Fibroblast of upper back skin (primary cell): ENCODE data around the gene GNG2.
A peak's percentile ranks its signal among the peaks of the same experiment; 100 is the strongest.

Source experiments
- DNase-seq: peaks from one replicate; pipeline ENCODE4 v3.0.0-alpha.2; 2013

Gene GNG2

DNA sequence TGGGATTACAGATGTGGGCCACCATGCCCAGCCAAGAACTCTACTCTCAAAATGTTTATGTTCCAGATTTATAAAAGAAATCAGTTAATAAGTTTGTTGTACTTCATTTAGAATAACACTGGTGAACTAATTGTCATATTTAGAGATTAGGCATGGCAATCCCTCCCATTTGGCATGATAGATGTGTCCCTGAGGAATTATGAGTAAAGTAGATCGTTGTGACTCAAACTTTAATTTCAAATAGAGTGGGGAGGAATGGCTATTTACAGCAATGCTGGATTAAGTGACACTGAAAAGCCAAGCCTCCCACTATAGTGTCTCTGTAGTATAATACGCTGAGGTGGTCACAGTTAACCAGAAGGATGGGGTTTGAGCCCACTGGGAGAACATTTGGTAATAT is 89.6 kb downstream of the GNG2 start:
- no peak for DNase-seq

DNA sequence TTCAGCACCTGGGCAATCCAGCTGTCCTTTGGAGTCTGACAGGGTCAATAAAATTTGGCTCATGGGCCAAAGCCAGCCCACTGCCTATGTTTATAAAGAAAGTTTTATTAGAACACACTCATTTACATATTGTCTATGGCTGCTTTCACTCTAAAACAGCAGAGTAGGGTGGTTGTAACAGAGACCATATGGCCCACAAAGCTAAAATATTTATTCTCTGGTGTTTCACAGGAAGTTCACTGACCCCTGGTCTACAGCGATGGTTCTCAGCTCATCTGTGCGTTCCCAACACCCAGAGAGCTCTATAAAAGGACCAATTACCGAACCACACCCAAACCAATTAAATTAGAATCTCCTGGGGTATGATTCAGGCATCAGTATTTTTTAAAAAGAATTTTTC is 91.2 kb downstream of the GNG2 start:
- no peak for DNase-seq

DNA sequence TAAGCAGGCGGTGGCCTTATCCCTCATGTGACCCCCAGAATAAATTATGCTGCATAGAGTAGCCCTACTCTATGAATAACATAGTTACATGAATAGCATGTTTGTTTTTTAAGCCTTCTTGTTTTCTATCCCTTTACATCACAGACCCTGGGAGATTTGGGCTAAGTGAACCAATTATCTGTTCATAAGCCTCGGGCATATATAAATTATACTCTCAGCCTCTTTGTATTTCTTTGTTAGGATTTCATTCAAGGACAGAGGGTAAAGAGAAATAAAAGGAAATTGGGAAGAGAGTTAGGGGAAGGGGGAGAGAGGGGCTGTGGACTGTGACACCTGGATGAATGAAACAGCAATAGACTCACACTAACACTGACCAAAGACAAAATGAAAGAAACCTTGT is 93.6 kb downstream of the GNG2 start:
- DNase-seq: no peak

DNA sequence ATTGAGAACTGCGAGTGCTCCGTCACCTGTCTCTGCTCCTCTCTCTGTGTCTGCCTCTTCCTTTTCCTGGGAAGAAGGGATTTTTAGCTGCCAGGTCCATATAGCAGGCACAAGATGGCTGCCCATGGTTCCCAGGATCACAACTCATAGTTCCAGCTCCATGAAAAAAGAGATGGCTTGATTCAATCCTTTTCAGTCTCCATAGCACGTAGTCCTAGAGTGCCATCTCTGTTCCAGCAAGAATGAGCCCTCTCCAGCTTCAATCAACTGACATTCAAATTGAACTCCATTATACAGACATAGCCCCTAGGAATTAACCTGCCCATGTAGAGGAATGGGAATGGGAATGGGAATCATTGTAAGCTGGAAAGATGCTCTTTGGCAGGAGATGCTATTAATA is 94.2 kb downstream of the GNG2 start:
- DNase-seq: no peak

DNA sequence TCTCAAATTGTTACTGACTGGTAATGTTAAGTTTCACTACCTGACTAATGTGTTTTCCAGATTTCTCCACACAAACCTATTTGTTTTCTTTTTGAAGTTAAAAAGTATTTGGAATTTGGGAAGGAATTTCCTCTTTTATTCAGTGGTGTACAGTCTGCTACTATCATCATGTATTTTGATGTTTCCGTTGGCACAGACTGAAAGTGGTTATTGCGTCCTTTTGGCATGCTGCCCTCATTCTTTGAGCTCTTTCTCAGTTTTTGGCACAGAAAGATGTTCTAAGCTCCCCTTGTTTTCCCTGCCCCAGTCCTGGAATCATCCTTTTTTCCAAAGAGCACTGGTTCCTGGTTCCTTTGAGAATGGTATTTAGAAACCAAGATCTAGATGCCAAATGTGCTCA is 97.5 kb downstream of the GNG2 start:
- DNase-seq: peak; percentile 45

DNA sequence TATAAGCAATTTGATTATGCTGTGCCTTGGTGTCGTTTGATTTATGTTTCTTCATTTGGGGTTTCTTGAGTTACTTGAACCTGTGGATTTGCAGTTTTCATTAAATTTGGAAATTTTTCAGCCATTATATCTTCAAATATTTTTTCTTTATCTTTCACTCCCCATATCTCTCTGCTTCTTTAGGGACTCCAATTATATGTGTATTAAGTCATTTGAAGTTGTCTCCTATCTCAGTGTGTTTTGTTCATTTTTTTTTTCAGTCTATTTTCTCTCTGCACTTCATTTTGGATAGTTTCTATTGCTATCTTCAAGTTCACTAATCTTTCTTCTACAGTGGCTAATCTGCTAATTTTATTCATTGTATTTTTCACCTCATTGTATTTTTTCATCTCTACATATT is 99.5 kb downstream of the GNG2 start:
- DNase-seq: no peak

DNA sequence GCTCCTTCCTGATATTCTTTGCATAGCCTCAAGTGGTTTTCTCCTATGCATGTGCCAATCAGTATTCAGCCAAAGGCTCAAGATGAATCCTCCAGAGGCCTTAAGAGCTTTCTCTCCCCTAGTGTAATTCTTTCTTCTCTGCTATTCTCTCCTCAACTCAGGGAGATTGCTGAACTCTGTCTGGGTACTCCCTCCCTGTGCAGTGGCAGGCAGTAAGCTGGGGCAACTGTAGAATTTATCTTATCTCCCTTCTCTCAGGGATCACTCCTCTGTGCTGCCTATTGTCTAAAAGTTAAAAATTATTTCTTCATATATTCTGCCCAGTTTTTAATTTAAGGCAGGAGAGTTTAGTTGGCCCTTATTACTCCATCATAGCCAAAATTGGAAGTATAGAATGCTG is 100.5 kb downstream of the GNG2 start:
- DNase-seq: no peak

DNA sequence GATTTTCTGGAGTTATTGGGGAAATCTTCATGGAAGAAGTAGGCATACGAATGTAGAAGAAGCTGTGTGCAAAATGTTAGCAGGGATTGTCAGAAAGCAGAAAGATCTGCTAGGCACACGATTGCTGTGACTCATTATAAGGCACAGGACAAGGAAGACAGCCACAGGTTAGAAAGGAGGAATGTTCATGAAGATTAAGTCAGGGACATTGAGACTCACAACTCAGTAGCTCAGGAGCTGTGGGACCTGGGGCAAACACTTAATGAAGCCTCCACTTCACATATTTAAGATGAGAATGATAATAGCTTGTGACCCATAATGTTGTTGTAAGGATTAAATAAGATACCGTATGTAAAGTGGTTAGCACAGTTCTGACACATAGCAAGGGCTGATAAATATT is 102.3 kb downstream of the GNG2 start:
- DNase-seq: no peak

DNA sequence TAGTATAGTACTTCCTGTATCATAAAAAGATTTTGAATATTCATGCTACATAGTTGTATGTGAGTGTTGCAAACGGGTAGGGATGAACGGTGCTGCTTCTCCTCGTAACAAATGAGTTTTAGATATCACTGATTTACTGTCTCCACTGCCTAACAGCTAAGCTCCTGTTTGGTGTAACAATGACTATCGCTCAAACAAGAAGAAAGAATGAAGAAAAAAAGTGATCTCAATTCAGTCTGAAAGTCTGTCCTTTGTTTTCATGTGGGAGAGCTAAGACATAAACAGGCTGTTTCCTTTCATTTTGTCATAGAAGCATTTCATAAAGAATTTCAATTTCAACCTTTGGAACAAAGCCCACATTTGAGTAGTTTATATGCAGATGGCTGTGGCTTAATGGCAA is 102.9 kb downstream of the GNG2 start:
- DNase-seq: peak; percentile 25

DNA sequence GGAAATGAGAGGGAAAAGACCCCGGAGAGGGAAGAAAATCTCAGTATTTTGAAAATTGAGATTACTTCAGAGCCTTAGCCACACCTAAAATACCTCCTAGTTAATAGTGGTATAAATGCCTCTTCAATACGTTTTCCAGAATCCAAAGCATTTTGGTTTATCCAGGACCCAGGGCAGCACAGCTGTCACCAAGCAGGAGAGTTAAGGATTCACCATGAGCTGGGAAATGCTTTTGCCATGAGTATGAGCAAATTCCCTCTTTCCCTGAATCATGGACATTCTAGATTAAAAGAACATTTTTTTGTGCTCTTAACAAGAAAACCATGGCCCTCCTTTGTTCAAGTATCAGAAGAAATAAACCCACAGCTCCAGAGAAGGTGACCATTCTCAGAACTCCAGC is 107.1 kb downstream of the GNG2 start:
- peak; percentile 28 for DNase-seq

DNA sequence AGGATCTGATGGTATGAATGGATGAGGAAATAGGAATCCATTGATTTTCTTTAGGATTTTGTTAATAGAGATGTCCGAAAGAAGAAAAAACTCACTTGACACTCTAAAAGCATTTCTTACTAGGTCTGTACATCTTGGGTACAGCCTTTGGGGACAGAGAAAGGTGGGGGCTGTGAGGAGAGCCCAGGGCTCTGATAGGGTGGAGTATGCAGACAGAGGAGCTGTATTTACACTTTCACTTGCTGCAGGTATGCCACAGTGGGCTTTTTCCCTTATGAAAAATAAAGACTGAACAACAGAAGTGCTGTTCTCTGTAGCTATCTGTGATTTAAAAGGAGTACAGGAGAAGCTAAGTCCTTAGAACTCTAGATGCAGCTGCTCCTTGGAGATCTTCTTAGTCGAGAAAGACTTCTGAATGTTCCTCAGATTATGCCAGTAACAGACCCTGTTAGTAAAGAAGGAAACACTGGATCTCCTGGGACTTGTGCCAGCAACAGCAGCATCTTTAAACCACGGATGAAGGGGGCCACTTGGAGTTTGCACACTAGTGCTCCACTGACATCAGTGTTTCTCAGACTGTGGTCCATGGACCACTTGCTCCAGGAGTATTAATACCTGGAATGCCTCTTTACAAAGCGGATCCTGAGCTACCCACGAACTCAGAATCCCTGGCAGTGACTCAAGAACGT is 109.6 kb downstream of the GNG2 start:
- DNase-seq: no peak

DNA sequence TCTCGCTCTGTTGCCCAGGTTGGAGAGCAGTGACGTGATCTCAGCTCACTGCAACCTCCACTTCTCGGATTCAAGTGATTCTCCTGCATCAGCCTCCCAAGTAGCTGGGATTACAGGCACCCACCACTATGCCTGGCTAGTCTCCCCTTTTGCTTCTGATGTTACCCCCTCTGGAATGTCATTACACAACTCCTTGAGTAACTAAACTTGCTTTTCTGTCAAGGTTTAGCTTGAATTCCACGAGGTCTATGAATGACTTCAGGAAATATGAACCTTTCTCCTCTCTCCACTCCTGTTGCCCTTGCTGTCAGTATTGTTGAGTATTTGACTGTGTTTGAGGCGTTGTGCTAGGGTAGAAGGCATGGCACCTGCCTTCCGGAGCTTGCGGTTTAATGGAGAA is 112.2 kb downstream of the GNG2 start:
- DNase-seq: peak; percentile 13

DNA sequence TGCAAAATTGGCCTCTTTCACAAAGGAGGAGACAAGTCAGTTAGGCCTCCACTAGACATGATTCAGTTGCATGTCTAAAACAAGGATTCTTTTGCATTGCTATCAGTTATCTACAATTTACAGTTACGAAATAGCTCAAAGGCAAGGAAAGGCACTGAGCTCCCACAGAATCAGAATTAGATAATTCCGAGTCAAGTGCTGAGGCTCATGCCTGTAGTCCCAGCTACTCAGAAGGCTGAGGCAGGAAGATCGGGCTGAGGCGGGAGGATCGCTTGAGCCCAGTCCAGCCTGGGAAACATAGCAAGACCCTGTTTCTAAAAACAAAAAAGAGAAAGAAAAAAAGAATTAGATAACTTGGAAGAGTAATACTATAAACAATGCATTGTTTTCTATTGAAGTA is 116.7 kb downstream of the GNG2 start:
- DNase-seq: no peak

DNA sequence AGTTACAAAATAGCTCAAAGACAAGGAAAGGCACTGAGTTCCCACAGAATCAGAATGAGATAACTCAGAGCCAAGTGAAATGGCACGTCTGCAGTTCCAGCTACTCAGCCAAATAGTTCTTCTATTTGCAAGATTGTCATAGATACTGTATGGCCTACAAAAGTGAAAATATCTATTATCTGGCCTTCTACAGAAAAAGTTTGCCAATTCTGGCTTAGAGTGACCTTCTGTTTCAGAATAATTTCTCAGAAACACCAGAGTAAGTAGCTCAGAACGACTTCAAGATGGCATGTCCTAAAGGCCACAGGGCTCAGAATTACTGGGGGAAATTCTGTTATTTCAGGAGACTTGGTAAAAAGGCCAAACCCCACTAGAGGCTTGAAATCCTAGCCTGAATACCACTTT is 118.3 kb downstream of the GNG2 start:
- no peak for DNase-seq

DNA sequence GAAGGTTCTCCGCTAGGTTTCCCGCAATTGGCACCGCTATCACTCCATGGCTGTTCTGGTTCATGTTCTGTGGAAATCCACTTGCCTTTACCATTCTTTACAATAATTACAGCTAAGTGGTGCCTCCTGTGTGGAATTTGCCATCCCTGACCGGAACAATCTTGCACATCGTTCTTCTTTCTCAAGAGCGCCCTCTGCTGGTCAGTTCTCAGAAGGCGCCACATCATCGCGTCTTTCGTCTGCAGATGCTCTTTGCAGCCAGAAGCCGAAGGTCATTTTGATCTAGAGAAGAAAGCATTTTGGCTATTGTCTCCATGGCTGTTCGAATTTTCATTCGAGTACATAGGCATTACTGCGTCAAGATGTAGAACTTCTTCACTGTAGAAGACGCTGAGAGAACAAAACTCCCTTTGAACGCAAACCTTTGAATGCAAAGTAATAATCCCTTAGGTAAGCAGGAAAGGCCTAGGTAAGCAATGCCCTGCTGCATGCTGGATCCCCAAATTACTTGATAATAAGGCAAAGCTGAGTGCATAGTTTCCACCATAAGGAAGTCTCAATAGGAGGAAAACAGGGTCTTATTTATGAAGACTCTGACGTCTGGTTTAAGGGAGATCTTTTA is 118.8 kb downstream of the GNG2 start:
- DNase-seq: peak; percentile 75

DNA sequence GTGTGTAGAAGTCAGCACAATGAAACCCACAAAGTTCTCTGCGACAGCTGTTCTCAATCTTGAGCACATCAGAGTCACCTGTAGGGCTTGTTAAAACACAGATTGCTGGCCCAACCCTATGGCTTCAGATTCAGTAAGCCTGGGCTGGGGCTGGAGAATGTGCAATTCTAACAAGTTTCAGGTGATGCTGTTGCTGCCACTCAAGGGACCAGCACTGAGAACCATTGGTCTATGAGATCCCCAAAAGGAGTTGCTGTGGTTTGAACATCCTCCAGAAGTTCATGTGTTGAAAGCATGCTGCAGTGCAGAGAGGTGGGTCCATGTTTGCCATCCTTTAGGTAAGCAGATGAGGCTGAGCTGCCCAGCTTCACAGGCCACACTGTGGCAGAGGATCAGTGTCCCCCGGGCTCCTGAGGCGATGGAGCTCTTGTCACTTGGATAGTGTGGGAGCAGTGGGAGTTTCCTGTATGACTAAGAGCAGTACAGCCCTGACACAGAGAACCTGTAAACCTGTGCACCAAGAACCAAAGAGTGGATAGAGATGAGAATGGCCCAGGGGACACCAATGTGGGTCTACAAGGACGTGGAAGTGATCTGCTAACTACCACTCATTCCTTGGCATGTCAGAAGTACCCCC is 120.9 kb downstream of the GNG2 start:
- no peak for DNase-seq

DNA sequence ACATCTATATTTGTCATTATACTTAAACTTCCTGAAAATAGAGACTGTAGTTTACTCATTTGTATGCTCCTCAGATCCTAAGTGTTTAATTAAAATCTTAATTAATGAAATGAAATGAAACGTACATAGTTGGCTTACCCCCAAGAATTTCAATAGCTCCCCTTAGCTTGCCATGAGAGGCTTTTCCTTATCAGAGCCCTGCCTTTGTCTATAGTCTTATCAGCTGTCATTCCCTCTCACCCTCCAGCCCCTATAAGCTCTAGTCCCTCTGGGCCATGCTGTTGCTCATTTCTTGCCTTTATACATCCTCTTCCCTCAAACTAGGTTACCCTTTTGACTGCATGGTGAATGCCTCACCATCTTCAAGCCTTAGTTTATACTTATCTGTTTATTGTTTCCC is 127.8 kb downstream of the GNG2 start:
- DNase-seq: no peak

DNA sequence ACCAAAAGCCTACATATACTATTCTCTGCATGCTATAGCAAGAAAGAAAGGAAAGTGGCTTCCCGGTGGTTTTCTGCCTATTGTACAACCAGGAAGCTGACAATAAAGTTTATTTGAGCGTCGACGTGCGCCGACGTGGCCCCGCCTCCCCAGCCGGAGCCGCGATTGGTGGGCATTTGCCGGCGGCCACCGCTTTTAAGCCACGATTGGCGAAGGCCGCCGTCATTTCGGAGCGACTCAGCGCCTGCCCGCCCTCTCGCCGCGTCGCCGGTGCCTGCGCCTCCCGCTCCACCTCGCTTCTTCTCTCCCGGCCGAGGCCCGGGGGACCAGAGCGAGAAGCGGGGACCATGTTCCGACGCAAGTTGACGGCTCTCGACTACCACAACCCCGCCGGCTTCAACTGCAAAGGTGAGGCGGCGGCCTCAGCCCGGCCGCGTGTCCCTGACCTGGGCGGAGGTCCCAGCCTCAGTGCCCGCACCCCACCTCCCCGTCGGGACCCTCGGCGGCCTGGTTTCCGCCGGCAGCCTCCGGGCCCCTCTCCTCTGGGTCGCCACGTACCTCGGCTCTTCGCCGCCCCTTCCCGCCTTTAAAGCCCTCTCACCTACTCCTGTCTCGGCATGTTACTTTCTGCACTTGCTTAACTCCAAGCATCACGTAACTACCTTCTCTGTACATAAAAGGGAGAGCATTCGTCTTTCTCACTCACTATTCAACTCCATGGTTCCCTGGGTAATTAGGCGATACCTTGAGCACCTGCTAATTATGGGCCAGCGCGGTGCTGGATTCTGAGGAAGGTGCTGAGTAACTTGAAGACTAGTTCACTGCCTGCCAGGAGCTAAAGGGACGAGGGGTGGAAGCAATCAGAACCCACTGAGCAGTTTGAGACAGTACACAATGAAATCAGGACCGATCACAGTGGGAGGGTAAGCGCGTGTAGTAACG is 129.2 kb downstream of the GNG2 start, which contains the start of gene RTRAF:
TSS of gene RTRAF (plus strand) at position 254 of the 942 bp plus-strand sequence. CDS start at position 348, 94 bp downstream.
- DNase-seq: peak; percentile 90

DNA sequence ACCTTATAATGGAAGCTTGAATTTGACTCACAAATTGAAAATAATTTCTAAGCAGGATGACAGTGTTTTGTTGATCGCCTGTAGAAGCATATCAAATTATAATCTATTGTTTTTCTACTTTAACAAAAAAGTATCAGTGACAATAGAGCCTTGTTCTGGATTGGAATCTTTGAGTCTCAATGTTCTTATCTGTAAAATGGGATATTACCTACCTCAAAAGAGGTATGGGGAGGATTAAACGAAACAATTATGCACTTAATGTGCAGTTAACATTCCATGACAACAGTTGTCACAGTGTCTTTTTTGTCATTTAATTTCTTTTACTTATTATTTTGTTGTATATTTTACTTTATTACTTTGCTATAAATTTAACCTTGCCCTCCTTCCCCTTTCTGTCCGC is 130.1 kb downstream of the GNG2 start:
- no peak for DNase-seq

DNA sequence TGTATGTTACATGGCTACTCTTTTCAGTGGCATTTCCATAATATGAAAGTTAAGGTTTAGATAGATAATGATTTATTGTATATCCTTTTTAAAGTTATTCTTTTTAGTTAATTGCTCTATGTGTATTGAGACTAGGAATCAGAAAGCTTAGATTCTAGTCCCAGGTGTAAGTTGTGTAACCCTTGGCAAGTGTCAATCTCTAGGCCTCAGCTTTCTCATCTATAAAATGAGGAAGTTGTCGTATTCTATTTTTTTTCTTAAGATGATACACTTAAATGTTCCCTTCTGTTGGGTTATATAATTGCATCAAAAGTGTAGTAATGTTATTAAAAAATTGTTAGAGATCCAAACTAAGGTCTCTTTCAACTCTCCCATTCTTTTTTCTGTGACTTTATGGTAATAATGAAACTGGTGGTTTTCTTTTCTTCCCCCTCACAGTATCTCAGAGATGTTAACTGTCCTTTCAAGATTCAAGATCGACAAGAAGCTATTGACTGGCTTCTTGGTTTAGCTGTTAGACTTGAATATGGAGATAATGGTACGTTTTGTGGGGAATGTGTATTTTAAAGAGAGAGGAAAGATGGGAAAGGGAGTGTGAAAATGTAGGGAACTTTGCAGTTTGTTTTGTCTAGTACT is 133.0 kb downstream of the GNG2 start:
- no peak for DNase-seq

DNA sequence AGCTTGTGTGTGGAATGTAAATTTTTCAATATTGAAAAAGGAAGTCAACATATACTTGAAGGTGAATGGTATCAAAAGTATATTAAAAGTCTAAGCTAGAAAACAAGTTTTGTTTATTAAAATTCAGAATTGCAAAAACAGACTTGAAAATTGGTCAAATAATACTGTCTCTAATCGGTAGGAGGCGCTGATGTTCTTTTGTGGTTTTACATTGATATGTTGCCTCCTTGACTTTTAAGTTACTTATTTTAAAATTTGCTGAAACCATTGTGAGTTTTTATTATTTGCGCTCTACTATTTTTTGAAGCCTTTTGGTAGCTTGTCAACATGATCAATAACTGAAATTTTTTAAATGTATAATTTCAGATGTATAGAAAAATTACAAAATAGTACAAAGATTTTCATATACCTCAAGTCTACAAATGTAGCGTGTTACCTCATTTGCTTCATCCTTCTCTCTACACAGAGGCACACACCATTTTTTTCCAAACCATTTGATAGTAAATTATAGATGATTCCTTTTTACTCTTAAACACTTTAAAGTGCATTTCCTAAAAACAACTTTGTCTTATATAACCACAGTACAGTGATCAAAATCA is 135.8 kb downstream of the GNG2 start:
- DNase-seq: peak; percentile 50

DNA sequence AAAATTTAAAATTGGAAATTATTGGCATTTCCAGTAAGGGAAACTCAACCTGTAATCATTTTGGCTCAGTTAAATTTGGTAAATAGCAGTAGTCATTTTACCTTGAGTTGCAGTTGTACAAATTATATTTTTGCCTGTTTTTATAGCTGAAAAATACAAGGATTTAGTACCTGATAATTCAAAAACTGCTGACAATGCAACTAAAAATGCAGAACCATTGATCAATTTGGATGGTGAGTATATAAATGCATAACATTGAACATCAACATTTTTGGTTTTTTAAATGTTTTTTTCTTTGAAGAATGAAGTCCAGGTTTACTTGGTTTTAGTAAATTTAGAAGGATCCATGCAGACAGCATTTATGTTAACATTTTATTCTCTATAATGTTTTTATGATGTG is 137.9 kb downstream of the GNG2 start:
- DNase-seq: no peak
